Natural killer cell treated with Interleukin-12 subunit alpha and Interleukin-12 subunit beta and Interleukin-15 and Interleukin-18, amount 100 ng/mL, for 72 hours (primary cell): ENCODE results near the gene GAGE2A. TPM values are rescaled to one million over a fixed set of nuclear protein-coding genes. Genes with fewer than 3 reads are reported as not detected.
"Not testable (repeated sequence)": the region's sequence is repeated elsewhere in the genome, so short reads cannot be mapped to it uniquely, and the experiment has no call there.

Experiments used
- ATAC-seq, 2 donors: fragments of 150-1000 bp; cut with Tn5 transposase in 1 of 2; sonication (Bioruptor Pico), chemical (Tn5 transposase) in 1 of 2; 2 replicates each; pipeline ENCODE4 v1.10.0; 2021
- DNase-seq: peaks from one replicate; pipeline ENCODE4 v3.0.0; 2022; ENCODE audit warnings: low spot score
- H3K27ac Mint-ChIP-seq, 2 donors: 1 replicate in 1 of 2; 2 replicates in 1 of 2; pipeline ENCODE4 v1.8.0; 2022; ENCODE audit warnings: mixed read lengths in 2 of 2, mild to moderate bottlenecking in 1 of 2, moderate library complexity in 1 of 2
- H3K27me3 Mint-ChIP-seq, 2 donors: 1 replicate in 1 of 2; 2 replicates in 1 of 2; pipeline ENCODE4 v1.8.0; 2022; ENCODE audit warnings: mixed read lengths in 2 of 2
- H3K36me3 Mint-ChIP-seq: one replicate; pipeline ENCODE4 v1.8.0; 2022; ENCODE audit warnings: mixed read lengths
- H3K4me1 Mint-ChIP-seq, 2 donors: 1 replicate in 1 of 2; 2 replicates in 1 of 2; pipeline ENCODE4 v1.8.0; 2022; ENCODE audit warnings: low read depth in 2 of 2, mixed read lengths in 2 of 2, mild to moderate bottlenecking in 1 of 2
- H3K4me3 Mint-ChIP-seq: one replicate; pipeline ENCODE4 v1.8.0; 2022; ENCODE audit warnings: mixed read lengths
- H3K9me3 Mint-ChIP-seq: 2 replicates; pipeline ENCODE4 v1.8.0; 2022; ENCODE audit warnings: mixed read lengths
- total RNA-seq, 2 donors: library from RNA; stranded (reverse); gene quantifications; one replicate each; pipeline ENCODE4 v1.2.3, GENCODE V29; 2022

The GAGE2A gene
- not detected for total RNA-seq

DNA sequence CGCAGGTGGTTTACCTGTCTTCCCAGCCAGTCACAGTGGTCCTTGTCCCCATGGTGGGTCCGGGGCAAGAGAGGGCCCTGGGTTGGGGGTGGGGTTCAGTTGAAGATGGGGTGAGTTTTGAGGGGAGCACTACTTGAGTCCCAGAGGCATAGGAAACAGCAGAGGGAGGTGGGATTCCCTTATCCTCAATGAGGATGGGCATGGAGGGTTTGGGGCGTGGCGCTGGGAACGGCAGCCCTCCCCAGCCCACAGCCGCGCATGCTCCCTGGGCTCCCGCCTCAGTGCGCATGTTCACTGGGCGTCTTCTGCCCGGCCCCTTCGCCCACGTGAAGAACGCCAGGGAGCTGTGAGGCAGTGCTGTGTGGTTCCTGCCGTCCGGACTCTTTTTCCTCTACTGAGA, at the start of gene GAGE2A:
TSS of gene GAGE2A (plus strand) at position 301 of the 400 bp plus-strand sequence. CDS start 1,155 bp downstream, outside the sequence.
- H3K27me3 Mint-ChIP-seq, H3K36me3 Mint-ChIP-seq, H3K27ac Mint-ChIP-seq, H3K4me3 Mint-ChIP-seq, DNase-seq, H3K4me1 Mint-ChIP-seq, H3K9me3 Mint-ChIP-seq, ATAC-seq: not testable (repeated sequence)

DNA sequence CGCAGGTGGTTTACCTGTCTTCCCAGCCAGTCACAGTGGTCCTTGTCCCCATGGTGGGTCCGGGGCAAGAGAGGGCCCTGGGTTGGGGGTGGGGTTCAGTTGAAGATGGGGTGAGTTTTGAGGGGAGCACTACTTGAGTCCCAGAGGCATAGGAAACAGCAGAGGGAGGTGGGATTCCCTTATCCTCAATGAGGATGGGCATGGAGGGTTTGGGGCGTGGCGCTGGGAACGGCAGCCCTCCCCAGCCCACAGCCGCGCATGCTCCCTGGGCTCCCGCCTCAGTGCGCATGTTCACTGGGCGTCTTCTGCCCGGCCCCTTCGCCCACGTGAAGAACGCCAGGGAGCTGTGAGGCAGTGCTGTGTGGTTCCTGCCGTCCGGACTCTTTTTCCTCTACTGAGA, 47.9 kb upstream of the GAGE2A start, which contains the start of gene GAGE12D:
TSS of gene GAGE12D (plus strand) at position 301 of the 400 bp plus-strand sequence. CDS start 1,155 bp downstream, outside the sequence.
- ATAC-seq, H3K27ac Mint-ChIP-seq, H3K36me3 Mint-ChIP-seq, H3K4me1 Mint-ChIP-seq, DNase-seq, H3K4me3 Mint-ChIP-seq, H3K9me3 Mint-ChIP-seq, H3K27me3 Mint-ChIP-seq: not testable (repeated sequence)

- not testable (repeated sequence) for H3K27me3 Mint-ChIP-seq, H3K9me3 Mint-ChIP-seq, H3K4me1 Mint-ChIP-seq, H3K27ac Mint-ChIP-seq, DNase-seq, ATAC-seq, H3K36me3 Mint-ChIP-seq, H3K4me3 Mint-ChIP-seq
These were observed 38.3 kb upstream of the GAGE2A start, which contains the start of gene GAGE12E for GRCh38 chrX:49550989-49551388. Gene GAGE12E (plus strand): TSS chrX:49551289. CDS start chrX:49552444, 1,155 bp downstream.

GRCh38 chrX:49560542-49560941, 28.8 kb upstream of the GAGE2A start, which contains the start of gene GAGE12F:
Gene GAGE12F (plus strand): TSS chrX:49560842. CDS start chrX:49561997, 1,155 bp downstream.
- H3K27me3 Mint-ChIP-seq, ATAC-seq, H3K9me3 Mint-ChIP-seq, DNase-seq, H3K4me3 Mint-ChIP-seq, H3K4me1 Mint-ChIP-seq, H3K27ac Mint-ChIP-seq, H3K36me3 Mint-ChIP-seq: not testable (repeated sequence)

- H3K36me3 Mint-ChIP-seq, ATAC-seq, H3K9me3 Mint-ChIP-seq, DNase-seq, H3K27ac Mint-ChIP-seq, H3K27me3 Mint-ChIP-seq, H3K4me3 Mint-ChIP-seq, H3K4me1 Mint-ChIP-seq: not testable (repeated sequence)
These were observed 20.6 kb upstream of the GAGE2A start for GRCh38 chrX:49568728-49569127.

GRCh38 chrX:49569152-49569551, 20.1 kb upstream of the GAGE2A start:
- H3K36me3 Mint-ChIP-seq, H3K9me3 Mint-ChIP-seq, H3K4me1 Mint-ChIP-seq, H3K27me3 Mint-ChIP-seq, DNase-seq, H3K27ac Mint-ChIP-seq, H3K4me3 Mint-ChIP-seq, ATAC-seq: not testable (repeated sequence)

DNA sequence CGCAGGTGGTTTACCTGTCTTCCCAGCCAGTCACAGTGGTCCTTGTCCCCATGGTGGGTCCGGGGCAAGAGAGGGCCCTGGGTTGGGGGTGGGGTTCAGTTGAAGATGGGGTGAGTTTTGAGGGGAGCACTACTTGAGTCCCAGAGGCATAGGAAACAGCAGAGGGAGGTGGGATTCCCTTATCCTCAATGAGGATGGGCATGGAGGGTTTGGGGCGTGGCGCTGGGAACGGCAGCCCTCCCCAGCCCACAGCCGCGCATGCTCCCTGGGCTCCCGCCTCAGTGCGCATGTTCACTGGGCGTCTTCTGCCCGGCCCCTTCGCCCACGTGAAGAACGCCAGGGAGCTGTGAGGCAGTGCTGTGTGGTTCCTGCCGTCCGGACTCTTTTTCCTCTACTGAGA, 19.2 kb upstream of the GAGE2A start, which contains the start of gene GAGE12G:
TSS of gene GAGE12G (plus strand) at position 301 of the 400 bp plus-strand sequence. CDS start 1,155 bp downstream, outside the sequence.
- not testable (repeated sequence) for H3K27me3 Mint-ChIP-seq, H3K9me3 Mint-ChIP-seq, ATAC-seq, H3K27ac Mint-ChIP-seq, H3K4me1 Mint-ChIP-seq, H3K36me3 Mint-ChIP-seq, H3K4me3 Mint-ChIP-seq, DNase-seq

DNA sequence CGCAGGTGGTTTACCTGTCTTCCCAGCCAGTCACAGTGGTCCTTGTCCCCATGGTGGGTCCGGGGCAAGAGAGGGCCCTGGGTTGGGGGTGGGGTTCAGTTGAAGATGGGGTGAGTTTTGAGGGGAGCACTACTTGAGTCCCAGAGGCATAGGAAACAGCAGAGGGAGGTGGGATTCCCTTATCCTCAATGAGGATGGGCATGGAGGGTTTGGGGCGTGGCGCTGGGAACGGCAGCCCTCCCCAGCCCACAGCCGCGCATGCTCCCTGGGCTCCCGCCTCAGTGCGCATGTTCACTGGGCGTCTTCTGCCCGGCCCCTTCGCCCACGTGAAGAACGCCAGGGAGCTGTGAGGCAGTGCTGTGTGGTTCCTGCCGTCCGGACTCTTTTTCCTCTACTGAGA, 9.6 kb upstream of the GAGE2A start, which contains the start of gene GAGE12H:
TSS of gene GAGE12H (plus strand) at position 301 of the 400 bp plus-strand sequence. CDS start 1,155 bp downstream, outside the sequence.
- not testable (repeated sequence) for DNase-seq, H3K9me3 Mint-ChIP-seq, ATAC-seq, H3K27ac Mint-ChIP-seq, H3K27me3 Mint-ChIP-seq, H3K4me1 Mint-ChIP-seq, H3K4me3 Mint-ChIP-seq, H3K36me3 Mint-ChIP-seq

DNA sequence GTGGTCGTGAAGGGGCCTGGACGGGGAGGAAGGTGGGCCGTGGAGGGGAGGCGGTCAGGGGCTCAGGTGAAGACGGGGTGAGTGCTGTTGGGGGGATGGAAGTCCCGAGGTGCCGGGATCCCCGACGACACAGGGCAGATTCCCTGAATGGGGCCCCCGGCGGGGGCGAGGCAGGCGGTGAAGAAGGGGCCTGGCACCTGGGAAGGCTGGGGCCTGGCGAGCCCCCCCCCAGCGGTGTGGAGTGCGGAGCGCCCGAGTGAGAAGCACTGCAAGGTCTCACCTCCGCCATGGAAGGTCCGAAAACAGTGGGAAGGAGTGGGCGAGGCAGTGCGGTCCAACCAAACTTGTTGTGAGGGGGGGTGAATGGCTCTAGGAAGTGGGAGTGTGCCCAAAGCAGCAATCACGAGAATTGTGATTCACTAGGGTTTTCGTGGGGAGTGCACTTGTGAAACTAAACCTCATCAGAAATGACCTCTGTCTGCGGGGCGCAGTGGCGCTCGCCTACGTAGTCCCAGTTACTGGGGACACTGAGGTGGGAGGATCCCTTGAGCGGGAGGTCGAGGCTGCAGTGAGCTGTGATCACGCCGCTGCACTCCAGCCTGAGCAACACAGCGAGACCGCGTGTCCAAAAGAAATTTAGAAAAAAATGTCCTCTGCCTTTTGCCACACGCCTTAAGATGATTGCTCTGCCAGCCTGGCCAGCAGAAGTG, 628 bp downstream of the GAGE2A start:
- H3K27me3 Mint-ChIP-seq, H3K27ac Mint-ChIP-seq, H3K9me3 Mint-ChIP-seq, H3K4me1 Mint-ChIP-seq, ATAC-seq, H3K36me3 Mint-ChIP-seq, H3K4me3 Mint-ChIP-seq: not testable (repeated sequence)
- DNase-seq: peak; percentile 73

DNA sequence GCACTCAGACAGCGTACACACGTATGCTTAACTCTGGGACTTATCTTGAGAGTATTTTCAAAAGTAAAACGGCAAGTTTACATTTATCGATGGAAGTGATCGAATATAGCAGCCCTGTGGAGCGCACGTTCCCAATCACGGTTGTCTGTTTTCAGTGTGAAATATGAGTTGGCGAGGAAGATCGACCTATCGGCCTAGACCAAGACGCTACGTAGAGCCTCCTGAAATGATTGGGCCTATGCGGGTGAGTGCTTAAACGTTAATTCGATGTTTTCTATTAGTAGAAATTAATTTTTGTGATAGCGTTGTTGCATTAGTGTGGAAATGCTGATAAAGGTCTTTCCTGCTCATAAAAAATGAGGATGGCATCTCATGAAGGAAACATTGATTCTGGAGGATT, 1.2 kb downstream of the GAGE2A start:
- not testable (repeated sequence) for H3K4me1 Mint-ChIP-seq, ATAC-seq, H3K4me3 Mint-ChIP-seq, H3K27ac Mint-ChIP-seq, H3K36me3 Mint-ChIP-seq, H3K27me3 Mint-ChIP-seq, H3K9me3 Mint-ChIP-seq, DNase-seq

- not testable (repeated sequence) for H3K4me1 Mint-ChIP-seq, H3K27me3 Mint-ChIP-seq, DNase-seq, H3K27ac Mint-ChIP-seq, ATAC-seq, H3K9me3 Mint-ChIP-seq, H3K4me3 Mint-ChIP-seq, H3K36me3 Mint-ChIP-seq
These were observed 9.4 kb downstream of the GAGE2A start, which contains the start of gene GAGE1 for GRCh38 chrX:49598720-49599119. Gene GAGE1 (plus strand): TSS chrX:49599020. CDS start chrX:49600175, 1,155 bp downstream.

DNA sequence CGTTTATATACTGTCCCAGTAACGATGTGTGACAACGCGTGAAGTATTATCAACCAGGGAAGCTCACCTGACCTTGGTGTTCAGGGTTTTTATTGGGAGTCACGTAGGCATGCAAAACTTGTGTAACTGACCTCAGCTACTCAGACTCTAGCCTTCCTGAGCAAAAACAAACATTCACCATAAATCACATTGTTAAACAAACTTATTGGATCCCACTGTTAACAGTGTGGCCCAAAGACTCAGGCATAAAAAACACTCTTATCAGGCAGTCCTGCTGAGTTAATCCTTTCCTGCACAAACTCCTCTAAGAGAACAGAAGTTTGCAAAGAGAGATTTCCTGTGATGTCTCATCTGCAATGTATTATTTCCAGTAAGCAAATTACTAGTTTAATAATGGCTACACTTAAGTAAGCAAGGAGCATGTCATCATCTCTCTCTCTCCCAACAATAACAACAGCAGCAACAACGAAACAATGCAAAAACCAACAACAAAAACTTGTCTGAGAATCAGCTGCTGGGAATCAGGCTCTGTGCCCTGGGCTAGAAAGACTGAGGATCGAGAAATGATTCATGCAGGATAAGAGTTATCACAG, 21.5 kb downstream of the GAGE2A start:
- ATAC-seq (no peak), DNase-seq (no peak)
- Mint-ChIP-seq H3K27me3 (peaks cover 0 to 24% of the 10 kb centered on the region in 2 donors), H3K4me3 (no peak overlapping the region), H3K4me1 (no peaks in the 10 kb centered on the region), H3K9me3 (no peaks in the 10 kb centered on the region), H3K27ac (no peak overlapping the region), H3K36me3 (no peaks in the 10 kb centered on the region)

GRCh38 chrX:49618574-49618973, 29.3 kb downstream of the GAGE2A start:
- no peak for ATAC-seq
- Mint-ChIP-seq H3K27ac (no peak overlapping the region), H3K9me3 (no peaks in the 10 kb centered on the region), H3K36me3 (no peaks in the 10 kb centered on the region), H3K4me1 (no peaks in the 10 kb centered on the region), H3K27me3 (peaks cover 0 to 14% of the 10 kb centered on the region in 2 donors), H3K4me3 (no peak overlapping the region)
- DNase-seq: no peak
